Gastroesophageal sphincter (tissue), 4 donors: ENCODE results near the gene SENP3. TPM values are rescaled to one million over a fixed set of nuclear protein-coding genes. Genes with fewer than 3 reads are reported as not detected.

Experiments used
- ATAC-seq: fragments of 150-250 bp; one replicate; pipeline ENCODE4 v1.9.1; 2016; ENCODE audit warnings: mild to moderate bottlenecking, moderate library complexity
- H3K27ac ChIP-seq, 4 donors: fragments of 200-600 bp; sonication (generic) in 3 of 4; 1 replicate in 3 of 4; 2 replicates in 1 of 4; pipeline ENCODE4 v1.5.1; 2016 to 2019
- H3K27me3 ChIP-seq: fragments of 200-600 bp; sonication (generic); one replicate; pipeline ENCODE4 v1.5.1; 2019
- H3K36me3 ChIP-seq, 2 donors: fragments of 200-600 bp; sonication (generic); one replicate each; pipeline ENCODE4 v1.5.1; 2019; ENCODE audit warnings: control low read depth in 1 of 2
- H3K4me1 ChIP-seq, 3 donors: fragments of 200-600 bp; sonication (generic); 1 replicate in 2 of 3; 2 replicates in 1 of 3; pipeline ENCODE4 v1.5.1; 2016 to 2019; ENCODE audit warnings: control low read depth in 2 of 3
- H3K4me3 ChIP-seq, 2 donors: fragments of 200-600 bp; sonication (generic); one replicate each; pipeline ENCODE4 v1.5.1; 2019; ENCODE audit warnings: mild to moderate bottlenecking in 1 of 2, moderate library complexity in 1 of 2
- H3K9me3 ChIP-seq, 3 donors: fragments of 200-600 bp; sonication (generic); one replicate each; pipeline ENCODE4 v1.5.1; 2017 to 2019; ENCODE audit warnings: control low read depth in 2 of 3
- CTCF ChIP-seq, 4 experiments: fragments of 200-600 bp in 2 of 4; fragments of 450-650 bp in 2 of 4; sonication (generic) in 1 of 4; IDR thresholded peaks; one replicate each; pipeline ENCODE4 v1.5.1; 2017 to 2019; ENCODE audit warnings: antibody characterized with exemption in 4 of 4, mild to moderate bottlenecking in 2 of 4, moderate library complexity in 2 of 4
- EP300 ChIP-seq: sonication (generic); formaldehyde crosslinking; IDR thresholded peaks from one replicate; pipeline ENCODE4 v1.6.1; 2017; ENCODE audit warnings: antibody characterized with exemption, mild to moderate bottlenecking
- POLR2A ChIP-seq, 2 donors: fragments of 450-650 bp; IDR thresholded peaks; one replicate each; pipeline ENCODE4 v1.6.1; 2017; ENCODE audit warnings: antibody characterized with exemption in 2 of 2, mild to moderate bottlenecking in 2 of 2, moderate library complexity in 1 of 2
- POLR2AphosphoS5 ChIP-seq: sonication (generic); formaldehyde crosslinking; IDR thresholded peaks from one replicate; pipeline ENCODE4 v1.6.1; 2017; ENCODE audit warnings: antibody characterized with exemption
- WGBS, 2 donors: methylation state at CpG; one replicate each; pipeline ENCODE4 v1.1.5; 2018; ENCODE audit warnings: low coverage in 1 of 2; 5-methylcytosine and 5-hydroxymethylcytosine counted together
- total RNA-seq, 4 donors: library from RNA; depleted of rRNA; stranded (reverse); fragments of >200 nt; gene quantifications; one replicate each; pipeline ENCODE4 v1.1.0, GENCODE V29; 2016

SENP3 gene
- total RNA-seq, 4 donors from 2014 or later, result 68.3 to 94.7 (median 79.6) TPM

- Histone ChIP-seq H3K9me3 (no peaks in the 10 kb centered on the region), H3K27ac (no peak overlapping the region), H3K36me3 (peaks cover 0 to 56% of the 10 kb centered on the region in 2 donors), H3K4me3 (no peak overlapping the region), H3K27me3 (no peaks in the 10 kb centered on the region), H3K4me1 (peaks cover 0 to 31% (median 0%) of the 10 kb centered on the region in 3 donors)
- no peak for ATAC-seq
- WGBS, 2 donors, result 69 to 92% methylated on average over 2 to 4 of the region's 4 CpGs
- TF ChIP-seq POLR2AphosphoS5, result no peak
- no peak for TF ChIP-seq POLR2A (IDR thresholded peaks at IDR 0.05)
- no peak for TF ChIP-seq CTCF (IDR thresholded peaks at IDR 0.05)
Measured at GRCh38 chr17:7606280-7606679, 44.6 kb downstream of the SENP3 start.

- Histone ChIP-seq H3K4me3 (no peak overlapping the region), H3K27me3 (no peaks in the 10 kb centered on the region), H3K4me1 (peaks cover 0 to 63% (median 17%) of the 10 kb centered on the region in 3 donors), H3K27ac (no peak overlapping the region), H3K36me3 (peaks cover 0 to 12% of the 10 kb centered on the region in 2 donors), H3K9me3 (no peaks in the 10 kb centered on the region)
- TF ChIP-seq POLR2A (IDR thresholded peaks at IDR 0.05) (no peak), EP300 (no peak), CTCF (IDR thresholded peaks at IDR 0.05) (no peak), POLR2AphosphoS5 (no peak)
- 100% methylated on average over 2 of the region's 2 CpGs; no CpG with 5 or more reads in 1 of the 2 donors for WGBS, 2 donors
- ATAC-seq, result no peak
Measured at GRCh38 chr17:7610641-7611040, 48.9 kb downstream of the SENP3 start.

DNA sequence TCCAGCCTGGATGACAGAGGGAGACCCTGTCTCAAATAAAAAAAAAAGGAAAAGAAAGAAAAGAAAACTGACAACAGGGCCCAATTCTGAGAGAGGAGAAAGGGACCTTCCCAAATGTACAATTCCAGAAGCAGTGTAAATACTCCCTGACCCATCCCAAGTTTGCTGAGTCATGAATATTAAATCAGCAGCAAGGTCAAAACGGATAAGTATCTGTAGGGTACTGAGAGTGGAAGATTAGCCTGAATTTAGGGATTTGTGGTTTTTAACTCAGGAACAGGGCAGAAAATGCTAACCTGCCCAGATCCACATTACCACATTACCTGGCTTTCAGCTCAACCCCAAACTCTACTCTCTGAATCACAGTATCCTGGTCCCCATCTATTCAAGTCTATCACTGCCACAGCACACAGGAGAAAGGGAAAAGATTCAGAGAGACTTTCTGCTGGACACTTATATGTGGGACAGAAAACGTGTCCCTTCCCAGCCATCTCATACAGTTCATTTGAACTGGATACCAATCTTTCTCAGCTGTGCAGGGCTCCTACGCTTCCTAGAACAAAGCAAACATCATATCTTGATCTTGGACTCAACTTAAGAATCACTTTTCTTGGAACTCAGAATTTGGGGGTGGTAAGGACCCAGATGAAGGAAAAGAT is 50.0 kb downstream of the SENP3 start:
- 63 to 68% methylated on average over 2 to 3 of the region's 3 CpGs for WGBS, 2 donors
- peaks cover 0 to 60% (median 17%) of the 10 kb centered on the region in 3 donors for H3K4me1 ChIP-seq
- no peaks in the 10 kb centered on the region for H3K27me3 ChIP-seq
- H3K9me3 ChIP-seq, result no peaks in the 10 kb centered on the region
- no peak for ATAC-seq
- no peak for TF ChIP-seq EP300
- no peak for TF ChIP-seq CTCF (IDR thresholded peaks at IDR 0.05)
- TF ChIP-seq POLR2A (IDR thresholded peaks at IDR 0.05), result no peak
- no peak for TF ChIP-seq POLR2AphosphoS5
- H3K36me3 ChIP-seq, result peaks cover 0 to 9% of the 10 kb centered on the region in 2 donors
- no peak overlapping the region for H3K27ac ChIP-seq
- H3K4me3 ChIP-seq, result no peak overlapping the region

DNA sequence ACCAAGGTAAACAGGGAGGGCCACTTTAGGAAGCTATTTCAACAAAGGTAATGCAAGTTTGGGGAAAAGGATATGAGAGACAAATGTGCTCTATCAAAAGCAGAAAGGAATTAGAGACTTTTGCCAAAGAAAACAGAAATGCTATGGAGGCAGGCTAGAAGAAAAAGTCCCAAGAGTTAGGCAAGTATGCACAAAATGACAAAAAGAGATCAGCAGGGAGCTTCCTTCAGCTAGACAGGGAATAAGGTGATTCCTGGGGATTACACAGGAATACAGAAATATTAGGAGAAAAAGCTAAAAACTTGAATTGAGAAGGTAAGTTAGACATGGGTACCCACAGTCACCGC is 50.5 kb downstream of the SENP3 start:
- Histone ChIP-seq H3K27ac (no peak overlapping the region), H3K4me1 (peaks cover 0 to 55% (median 17%) of the 10 kb centered on the region in 3 donors), H3K36me3 (peaks cover 0 to 9% of the 10 kb centered on the region in 2 donors), H3K4me3 (no peak overlapping the region), H3K27me3 (no peaks in the 10 kb centered on the region), H3K9me3 (no peaks in the 10 kb centered on the region)
- 86 to 100% methylated on average over 1 of the region's 1 CpG for WGBS, 2 donors
- ATAC-seq, result no peak
- TF ChIP-seq POLR2AphosphoS5, result no peak
- TF ChIP-seq POLR2A (IDR thresholded peaks at IDR 0.05), result no peak
- no peak for TF ChIP-seq EP300
- TF ChIP-seq CTCF (IDR thresholded peaks at IDR 0.05), result no peak

DNA sequence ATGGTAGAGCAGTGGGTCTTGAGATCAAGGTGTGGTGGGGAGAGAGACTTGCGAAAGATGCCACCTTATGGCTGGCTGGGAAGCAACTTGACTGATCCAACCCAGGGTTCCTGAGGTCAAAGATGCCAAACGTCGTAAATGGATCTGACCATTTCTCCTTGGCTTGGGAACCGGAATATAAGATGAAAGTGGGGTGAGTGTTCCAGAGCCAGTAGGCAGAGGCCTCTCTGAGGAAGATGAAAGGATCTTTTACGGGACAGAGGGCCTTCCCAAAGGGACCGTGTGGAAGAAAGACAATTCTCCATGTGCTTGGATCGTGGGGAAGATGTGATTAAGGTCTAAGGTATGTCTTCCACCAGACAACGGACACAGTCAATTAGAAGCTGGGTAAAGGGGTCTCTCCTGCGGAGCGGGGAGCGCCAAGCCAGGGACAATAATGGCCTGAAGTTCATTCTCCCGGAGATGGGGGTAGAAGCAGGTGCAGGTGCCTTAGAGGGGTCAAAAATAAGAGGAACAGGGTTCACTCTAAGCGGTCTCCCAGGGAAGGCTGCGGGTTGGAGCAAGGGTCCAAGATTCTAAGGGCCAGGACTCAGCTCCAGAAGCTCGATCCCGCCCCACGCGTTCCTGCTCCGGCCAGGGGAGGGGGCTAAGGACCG is 52.2 kb downstream of the SENP3 start:
- H3K27me3 ChIP-seq, result no peaks in the 10 kb centered on the region
- H3K9me3 ChIP-seq, result no peaks in the 10 kb centered on the region
- peaks cover 0 to 3% of the 10 kb centered on the region in 2 donors for H3K36me3 ChIP-seq
- no peak for TF ChIP-seq POLR2A (IDR thresholded peaks at IDR 0.05)
- TF ChIP-seq POLR2AphosphoS5, result no peak
- no peak for TF ChIP-seq EP300
- peak in 1 of 4 experiments; percentile 8 for TF ChIP-seq CTCF (IDR thresholded peaks at IDR 0.05)
- 3 to 10% methylated on average over 3 to 18 of the region's 20 CpGs for WGBS, 2 donors
- no peak for ATAC-seq
- H3K27ac ChIP-seq, result peak overlapping the region; percentile 71 to 98 (median 95)
- peak overlapping the region; percentile 47 to 88 for H3K4me3 ChIP-seq
- peaks cover 0 to 55% (median 17%) of the 10 kb centered on the region in 3 donors for H3K4me1 ChIP-seq
